ENCODE data around the gene BEAN1.
"Not testable (repeated sequence)": the region's sequence is repeated elsewhere in the genome, so short reads cannot be mapped to it uniquely, and the experiment has no call there.

Gene BEAN1

DNA sequence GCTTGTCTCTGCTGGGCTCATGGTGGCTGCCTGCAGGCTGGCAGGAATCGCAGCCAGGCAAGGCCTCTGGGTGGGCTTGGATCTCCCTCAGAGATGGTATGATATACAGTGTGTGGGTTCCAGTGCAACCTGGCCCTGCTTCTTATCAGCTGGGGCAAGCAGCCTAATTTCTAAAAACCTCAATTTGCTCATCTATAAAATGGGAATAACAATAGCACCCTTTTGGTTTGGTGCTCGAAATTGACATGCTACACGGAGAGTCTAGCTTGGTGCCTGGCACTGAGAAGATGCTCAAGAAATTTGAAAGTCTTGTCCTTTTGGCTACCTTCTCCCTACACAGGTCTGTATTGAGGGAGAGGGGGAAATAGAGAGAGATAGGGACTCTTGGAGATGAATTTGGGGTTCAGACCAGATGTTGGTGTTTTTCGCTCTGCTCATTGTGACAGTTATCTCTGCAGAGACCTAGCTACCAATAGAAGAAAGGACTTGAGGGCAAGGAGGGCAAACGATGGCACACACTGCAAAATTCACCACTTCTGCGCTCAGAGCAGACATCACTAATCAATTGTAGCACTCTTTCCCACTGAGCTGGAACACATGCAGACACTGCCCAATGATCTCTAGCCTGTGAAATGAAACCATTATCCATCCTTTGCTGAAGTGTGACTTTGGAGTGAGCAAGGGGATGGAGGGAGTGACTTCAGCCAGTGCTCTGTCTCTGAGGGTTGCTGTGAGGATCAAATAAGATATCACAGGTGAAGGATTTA, 15.6 kb downstream of the BEAN1 start:
- DNase-seq: no peak

GRCh38 chr16:66443269-66443652, 16.2 kb downstream of the BEAN1 start:
- DNase-seq: no peak

- no peak for DNase-seq
Measured at GRCh38 chr16:66444049-66444481, 17.0 kb downstream of the BEAN1 start.

DNA sequence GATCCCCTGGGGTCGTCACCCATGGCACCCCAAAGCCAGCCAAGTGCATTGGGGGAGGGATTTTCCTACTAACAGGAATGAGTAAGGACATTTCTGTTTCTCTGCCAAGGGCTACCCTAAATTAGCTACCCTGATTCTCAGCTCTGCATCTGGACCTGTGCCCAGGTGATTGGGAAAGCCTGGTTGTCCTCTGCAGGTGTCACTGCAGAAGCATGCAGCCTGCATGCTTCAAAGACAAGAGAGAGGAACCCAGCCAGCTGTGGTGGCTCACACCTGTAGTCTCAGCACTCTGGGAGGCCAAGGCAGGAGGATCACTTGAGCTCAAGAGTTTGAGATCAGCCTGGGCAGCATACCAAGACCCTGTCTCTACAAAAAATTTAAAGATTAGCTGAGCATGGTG, 19.6 kb downstream of the BEAN1 start:
- no peak for DNase-seq

DNA sequence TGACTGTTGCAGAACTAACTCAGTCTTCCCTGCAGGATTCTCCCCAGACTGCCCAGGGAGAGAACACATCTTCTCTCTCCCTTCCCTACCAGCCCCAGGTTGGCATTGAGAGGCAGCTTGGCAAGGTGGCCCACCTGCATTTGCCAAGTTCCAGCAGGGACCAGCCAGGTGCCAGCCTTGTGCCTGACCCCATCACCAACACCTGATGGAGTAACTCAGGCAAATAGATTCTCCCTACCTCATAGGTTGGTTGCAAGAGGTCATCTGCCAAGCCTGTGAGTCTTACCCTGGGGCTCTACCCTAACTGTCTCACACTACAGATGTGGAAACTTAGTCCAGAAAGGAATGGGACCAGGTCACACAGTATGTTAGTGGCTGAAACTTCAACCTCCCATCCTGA, 20.4 kb downstream of the BEAN1 start:
- no peak for DNase-seq

DNA sequence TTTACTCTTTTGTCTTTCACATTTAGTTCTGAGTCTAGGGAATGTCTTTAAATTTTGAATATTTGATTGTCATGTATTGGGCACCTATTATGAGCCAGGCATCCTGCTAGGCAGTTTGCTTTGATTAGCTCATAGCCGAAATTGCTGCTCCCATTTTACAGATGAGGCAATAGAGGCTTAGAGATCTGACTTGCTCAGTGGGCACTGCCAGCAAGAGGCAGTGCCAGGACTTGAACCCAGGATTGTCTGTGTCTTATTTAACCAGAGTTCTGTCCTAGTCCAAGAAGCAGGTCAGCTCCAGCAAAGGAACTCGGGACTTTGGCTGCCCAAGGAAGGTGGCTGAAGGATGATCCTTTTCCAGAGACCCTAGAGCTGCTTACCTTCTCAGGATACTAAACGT, 24.5 kb downstream of the BEAN1 start:
- DNase-seq: no peak

- not testable (repeated sequence) for DNase-seq
Measured at GRCh38 chr16:66453230-66453629, 26.1 kb downstream of the BEAN1 start.

DNA sequence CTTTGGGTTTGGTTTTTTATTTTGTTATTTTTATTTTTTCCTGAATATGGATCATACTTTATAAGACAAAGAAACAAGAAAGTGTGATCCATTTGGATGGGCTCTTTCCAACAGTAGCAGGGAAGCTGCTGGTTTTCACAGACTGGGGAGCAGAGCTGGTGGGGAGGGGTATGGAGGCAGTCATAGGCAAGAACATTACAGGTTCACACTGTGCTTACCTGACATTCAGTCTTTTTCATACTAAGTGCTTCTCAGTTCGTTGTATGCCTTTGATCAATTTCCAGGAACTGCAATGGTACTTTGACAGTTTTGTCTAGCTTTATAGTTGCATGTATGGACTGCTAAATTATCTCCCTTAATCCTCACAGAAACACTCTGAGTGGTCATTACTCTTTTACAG, 27.7 kb downstream of the BEAN1 start:
- DNase-seq: no peak

DNA sequence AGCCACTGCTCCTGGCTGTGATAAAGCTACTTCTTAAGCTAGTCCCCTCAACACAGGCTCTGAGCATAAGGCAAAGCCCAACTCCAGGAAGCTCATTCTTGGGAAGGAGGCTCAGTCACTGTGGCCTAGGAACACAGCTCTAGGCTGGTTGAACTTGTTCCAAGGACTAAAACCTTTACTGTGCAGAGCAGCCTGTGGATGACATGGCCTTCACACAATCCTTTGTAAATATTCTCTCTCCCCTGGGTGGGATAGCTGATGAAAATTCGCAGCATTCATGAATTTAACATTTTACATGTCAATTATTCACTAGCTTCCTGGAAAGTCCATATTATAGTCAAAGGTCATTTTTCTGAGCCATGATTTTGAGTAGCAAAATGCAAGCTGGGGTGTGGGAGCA, 28.9 kb downstream of the BEAN1 start:
- no peak for DNase-seq

DNA sequence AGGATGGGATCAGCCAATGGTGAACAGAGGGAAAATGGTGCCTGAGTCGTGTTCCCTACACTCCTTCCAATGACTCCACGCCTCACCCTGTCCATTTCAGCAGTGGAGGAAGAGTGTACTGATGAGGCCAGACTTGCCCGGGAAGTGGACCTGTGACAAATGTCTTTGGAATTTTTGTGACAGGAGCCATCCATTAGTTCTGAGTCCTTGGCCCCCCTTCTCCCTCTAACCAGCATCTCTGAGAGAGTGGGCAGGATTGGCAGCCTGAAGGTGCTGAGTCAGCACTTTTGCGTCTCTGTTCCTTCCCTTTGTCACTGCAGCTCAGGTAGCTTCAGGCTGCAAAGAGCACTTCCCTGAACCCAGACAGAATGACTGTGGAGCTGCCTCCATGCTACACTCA, 30.8 kb downstream of the BEAN1 start:
- DNase-seq: no peak

- DNase-seq: no peak
Measured at GRCh38 chr16:66458292-66458691, 31.2 kb downstream of the BEAN1 start.

- DNase-seq: no peak
Measured at GRCh38 chr16:66458853-66459252, 31.8 kb downstream of the BEAN1 start.

DNA sequence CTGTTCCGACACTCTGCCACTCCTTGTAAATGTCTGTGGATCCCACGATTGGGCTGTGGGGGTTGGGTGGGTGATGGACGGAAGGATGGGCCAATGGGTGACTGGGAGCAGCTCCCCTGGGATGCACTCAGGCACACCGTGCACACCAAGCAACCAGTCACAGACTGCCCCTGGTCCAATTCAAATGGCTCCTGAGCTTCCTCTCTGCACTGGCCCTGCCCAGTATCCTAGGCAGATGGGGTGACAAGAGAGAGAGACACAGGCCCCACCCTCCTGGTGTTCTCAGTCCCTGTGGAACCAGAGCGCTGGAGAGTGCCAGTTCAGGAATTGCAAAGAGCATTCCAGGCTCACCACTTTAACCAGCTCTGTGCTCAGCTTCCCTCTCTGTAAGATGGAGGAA, 32.8 kb downstream of the BEAN1 start:
- no peak for DNase-seq

DNA sequence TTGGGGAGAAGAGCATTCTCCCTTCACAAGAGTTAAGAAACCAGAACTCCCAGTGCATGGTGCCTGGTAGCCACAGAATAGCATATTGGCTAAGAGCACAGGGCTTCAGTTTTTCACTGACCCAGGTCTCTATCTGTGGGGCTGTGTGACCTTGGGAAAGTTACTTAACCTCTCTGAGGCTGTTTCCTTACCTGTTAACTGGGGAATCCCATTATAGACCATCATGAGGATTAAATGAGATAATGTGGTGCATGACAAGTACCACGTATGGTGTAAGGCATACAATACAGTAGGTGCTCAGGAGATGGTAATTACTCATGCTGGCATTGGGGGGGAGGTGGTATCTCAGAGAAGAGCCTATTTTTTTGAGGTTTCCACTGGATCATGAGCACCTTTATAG, 33.6 kb downstream of the BEAN1 start:
- DNase-seq: no peak

DNA sequence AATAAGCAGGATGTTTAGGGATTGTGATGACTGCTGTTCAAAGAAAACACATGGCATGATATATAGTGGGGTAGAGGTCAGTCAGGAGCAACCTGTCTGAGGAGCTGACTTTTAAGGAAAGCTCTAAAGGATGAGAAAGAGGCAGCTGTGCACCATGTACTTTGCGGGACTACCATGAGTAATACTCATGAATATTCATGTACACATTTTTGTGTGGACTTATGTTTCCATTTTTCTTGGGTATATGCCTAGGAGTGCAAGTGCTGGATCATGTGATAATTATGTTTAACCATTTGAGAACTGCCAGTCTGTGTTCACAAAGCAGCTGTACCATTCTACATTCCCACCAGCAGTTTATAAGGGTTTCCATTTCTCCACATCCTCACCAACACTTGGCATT, 35.8 kb downstream of the BEAN1 start:
- no peak for DNase-seq

DNA sequence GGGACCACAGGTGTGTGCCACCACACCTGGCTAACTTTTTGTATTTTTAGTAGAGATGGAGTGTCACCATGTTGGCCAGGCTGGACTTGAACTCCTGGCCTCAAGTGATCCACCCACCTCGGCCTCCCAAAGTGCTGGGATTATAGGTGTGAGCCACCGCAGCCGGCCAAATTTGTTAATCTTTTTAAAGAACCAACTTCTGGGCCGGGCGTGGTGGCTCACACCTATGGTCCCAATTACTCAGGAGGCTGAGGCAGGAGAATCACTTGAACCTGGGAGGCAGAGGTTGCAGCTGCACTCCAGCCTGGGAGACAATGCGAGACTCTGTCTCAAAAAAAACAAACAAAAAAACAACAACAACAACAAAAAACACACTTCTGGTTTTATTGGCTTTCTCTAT, 38.9 kb downstream of the BEAN1 start:
- DNase-seq: not testable (repeated sequence)

- DNase-seq: not testable (repeated sequence)
Measured at GRCh38 chr16:66466636-66467035, 39.5 kb downstream of the BEAN1 start.

DNA sequence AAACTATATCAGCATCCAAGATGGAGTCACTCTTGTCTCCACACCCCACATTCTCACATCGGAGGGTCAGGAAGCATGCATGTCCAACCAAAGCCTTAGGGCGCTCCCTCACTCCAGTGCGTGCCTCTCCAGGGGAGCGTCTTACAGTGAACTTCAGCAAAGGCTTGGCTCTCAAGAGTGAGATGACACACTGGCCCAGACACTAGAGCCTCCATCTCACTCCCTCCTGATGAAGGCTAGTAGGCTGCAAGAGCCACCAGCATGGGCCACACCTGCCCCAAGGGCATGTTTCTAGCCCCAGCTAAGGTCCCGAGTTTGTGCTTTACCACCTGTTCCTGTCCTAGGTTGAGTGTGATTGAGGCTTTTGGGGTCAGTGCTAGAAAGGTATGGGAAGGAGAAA, 40.5 kb downstream of the BEAN1 start:
- DNase-seq: no peak

DNA sequence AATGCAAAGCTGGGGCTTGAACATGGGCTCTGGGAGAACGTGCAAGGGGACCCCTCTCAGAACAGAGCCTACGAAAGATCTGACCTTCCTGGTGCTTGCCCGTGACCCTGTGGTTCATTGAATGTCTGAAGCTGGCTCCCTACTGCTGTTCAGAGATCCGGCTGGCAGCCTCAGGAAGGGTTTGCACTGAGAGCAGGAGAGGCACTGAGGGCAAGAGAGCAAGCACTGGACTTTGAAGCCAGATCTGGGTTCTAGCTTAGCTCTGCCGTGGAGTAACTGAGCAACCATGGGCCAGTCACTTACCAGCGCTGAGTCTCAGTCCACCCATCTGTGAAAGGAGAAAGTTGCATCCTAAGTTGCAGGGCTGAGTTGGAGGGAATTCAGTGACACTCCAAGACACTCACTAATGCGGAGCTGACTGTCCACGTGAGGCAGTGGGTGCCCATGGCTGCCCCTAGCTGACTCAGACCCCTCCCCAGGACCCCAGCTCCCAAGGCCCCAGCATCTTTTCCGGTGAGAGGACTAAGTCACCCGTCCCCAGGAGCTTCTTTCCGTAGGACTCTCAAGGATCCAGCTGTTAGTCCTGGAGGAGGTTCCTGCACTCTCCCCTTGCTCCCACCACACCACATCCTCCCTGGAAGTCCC, 41.3 kb downstream of the BEAN1 start:
- no peak for DNase-seq

DNA sequence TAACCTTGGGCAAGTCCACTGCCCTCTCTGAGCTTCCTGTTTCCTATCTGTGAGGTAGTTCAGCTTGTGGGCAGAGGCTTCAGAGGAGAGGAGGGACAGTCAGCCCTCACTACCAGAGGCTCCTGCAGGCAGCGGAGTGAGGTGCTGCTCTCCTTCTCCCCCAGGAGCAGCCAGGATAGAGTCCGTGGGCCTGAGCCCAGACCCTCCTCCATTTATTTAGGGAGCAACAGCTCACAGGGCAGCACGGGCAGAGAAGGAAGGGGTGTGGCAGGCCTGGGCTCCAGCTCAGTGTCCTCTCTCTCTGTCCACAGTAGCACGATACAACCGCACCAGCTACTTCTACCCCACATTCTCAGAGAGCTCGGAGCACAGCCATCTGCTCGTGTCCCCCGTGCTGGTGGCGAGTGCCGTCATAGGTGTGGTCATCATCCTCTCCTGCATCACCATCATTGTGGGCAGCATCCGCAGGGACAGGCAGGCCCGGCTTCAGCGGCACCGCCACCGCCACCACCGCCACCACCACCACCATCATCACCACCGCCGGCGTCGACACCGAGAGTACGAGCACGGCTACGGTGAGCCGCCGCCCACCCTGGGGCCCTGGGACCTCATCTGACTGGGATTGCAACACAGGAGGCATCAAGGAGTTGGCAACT, 42.3 kb downstream of the BEAN1 start:
- no peak for DNase-seq

GRCh38 chr16:66469947-66470546, 43.0 kb downstream of the BEAN1 start:
- no peak for DNase-seq

DNA sequence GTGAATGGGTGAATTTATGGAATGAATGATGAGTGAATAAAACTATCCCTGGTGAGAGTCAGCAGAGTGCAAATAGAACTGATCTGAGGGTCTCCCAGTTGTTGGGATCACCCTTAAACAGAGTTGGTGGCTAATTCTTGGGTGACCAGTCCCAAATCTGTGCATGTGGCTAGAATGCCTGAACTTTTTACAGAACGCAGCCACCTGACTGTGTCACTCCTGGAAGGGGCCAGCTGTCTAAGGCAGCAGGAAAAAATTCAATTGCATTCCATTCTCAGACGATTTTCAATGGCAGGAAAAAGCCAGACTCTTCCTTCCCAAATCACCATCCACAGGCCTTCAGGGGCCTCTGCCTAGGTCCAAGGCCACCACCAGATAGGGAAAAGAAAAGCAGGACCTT, 43.5 kb downstream of the BEAN1 start:
- DNase-seq: no peak

GRCh38 chr16:66471264-66471663, 44.2 kb downstream of the BEAN1 start:
- DNase-seq: no peak

All from activated gamma-delta T cell (primary cell).